Measurements from ENCODE around the gene DUOX2.
"Not testable (repeated sequence)": the region's sequence is repeated elsewhere in the genome, so short reads cannot be mapped to it uniquely, and the experiment has no call there.

Gene DUOX2

GRCh38 chr15:45044270-45044669, 69.7 kb downstream of the DUOX2 start:
- not testable (repeated sequence) for H3K9ac ChIP-seq (ENCODE audit: low read length); H3K27me3 ChIP-seq (ENCODE audit: control insufficient read depth in 1 of 2, insufficient read depth in 2 of 2, low read length in 2 of 2); H3K9me3 ChIP-seq (ENCODE audit: low read length); H3K36me3 ChIP-seq (ENCODE audit: insufficient read depth, low read length); H3K4me3 ChIP-seq (ENCODE audit: low read depth in 1 of 2, low read length in 2 of 2); H3K4me1 ChIP-seq (ENCODE audit: insufficient read depth, low read length); H3K27ac ChIP-seq (ENCODE audit: low read depth, low read length)

- not testable (repeated sequence) for H3K27me3 ChIP-seq (ENCODE audit: control insufficient read depth in 1 of 2, insufficient read depth in 2 of 2, low read length in 2 of 2); H3K4me3 ChIP-seq (ENCODE audit: low read depth in 1 of 2, low read length in 2 of 2); H3K9me3 ChIP-seq (ENCODE audit: low read length); H3K4me1 ChIP-seq (ENCODE audit: insufficient read depth, low read length); H3K9ac ChIP-seq (ENCODE audit: low read length); H3K27ac ChIP-seq (ENCODE audit: low read depth, low read length); H3K36me3 ChIP-seq (ENCODE audit: insufficient read depth, low read length)
Observed at GRCh38 chr15:45042859-45043258, 71.1 kb downstream of the DUOX2 start.

All from muscle layer of colon (tissue), 2 donors.